ENCODE measurements around the gene DENND4C.

GRCh38 chr9:19331877-19332276, 101.4 kb downstream of the DENND4C start:
- TF ChIP-seq, protein P1, sequence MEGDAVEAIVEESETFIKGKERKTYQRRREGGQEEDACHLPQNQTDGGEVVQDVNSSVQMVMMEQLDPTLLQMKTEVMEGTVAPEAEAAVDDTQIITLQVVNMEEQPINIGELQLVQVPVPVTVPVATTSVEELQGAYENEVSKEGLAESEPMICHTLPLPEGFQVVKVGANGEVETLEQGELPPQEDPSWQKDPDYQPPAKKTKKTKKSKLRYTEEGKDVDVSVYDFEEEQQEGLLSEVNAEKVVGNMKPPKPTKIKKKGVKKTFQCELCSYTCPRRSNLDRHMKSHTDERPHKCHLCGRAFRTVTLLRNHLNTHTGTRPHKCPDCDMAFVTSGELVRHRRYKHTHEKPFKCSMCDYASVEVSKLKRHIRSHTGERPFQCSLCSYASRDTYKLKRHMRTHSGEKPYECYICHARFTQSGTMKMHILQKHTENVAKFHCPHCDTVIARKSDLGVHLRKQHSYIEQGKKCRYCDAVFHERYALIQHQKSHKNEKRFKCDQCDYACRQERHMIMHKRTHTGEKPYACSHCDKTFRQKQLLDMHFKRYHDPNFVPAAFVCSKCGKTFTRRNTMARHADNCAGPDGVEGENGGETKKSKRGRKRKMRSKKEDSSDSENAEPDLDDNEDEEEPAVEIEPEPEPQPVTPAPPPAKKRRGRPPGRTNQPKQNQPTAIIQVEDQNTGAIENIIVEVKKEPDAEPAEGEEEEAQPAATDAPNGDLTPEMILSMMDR (IDR thresholded peaks at IDR 0.05; ENCODE audit: low read length), result no peak
- TF ChIP-seq EZH2 (IDR thresholded peaks at IDR 0.05; ENCODE audit: borderline replicate concordance, low read length), result no peak

Measured in OCI-LY1 (cell line).